Measurements from ENCODE around the gene IL1B. TPM values are rescaled to one million over a fixed set of nuclear protein-coding genes. Genes with fewer than 3 reads are reported as not detected.

Gene IL1B
- total RNA-seq, 1 donor = 2.4 TPM

DNA sequence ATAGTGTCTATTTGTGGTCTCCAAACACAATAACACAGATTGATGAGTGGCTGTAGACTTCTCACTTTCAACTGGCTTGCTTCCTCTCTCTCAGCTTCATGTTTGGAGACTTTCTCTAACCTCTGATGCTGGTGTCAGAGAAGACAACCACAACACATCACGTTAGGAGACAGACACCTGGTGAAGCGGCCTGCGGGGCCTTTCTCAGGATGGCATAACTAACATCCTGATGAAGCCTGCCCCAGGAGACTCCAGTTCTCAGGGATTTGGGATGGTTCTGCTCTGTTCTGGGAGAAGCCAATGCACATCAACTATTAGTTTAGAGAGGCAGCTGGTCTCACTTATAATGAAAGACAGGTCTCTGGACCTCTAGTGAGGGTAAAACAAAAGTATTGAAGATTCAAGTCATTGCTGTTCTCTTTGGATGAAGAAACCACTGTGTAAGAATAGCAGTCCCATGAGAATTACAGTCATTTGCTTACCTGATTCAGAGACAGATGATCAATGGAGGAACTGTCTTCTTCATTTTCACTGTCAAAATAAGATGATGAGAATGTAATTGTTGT lies 54.3 kb downstream of the IL1B start:
- no peak overlapping the region for H3K4me3 ChIP-seq (ENCODE audit: low read depth, low read length)
- TF ChIP-seq CTCF (IDR thresholded peaks at IDR 0.05; ENCODE audit: insufficient read depth, low read length) = no peak
- no peak for DNase-seq (ENCODE audit: low read depth)

Other genes starting within 250 kb of the IL1B start
- gene SLC20A1, start 190.8 kb downstream of the IL1B start, total RNA-seq (ENCODE audit: low replicate concordance) = 127 and 134 TPM in 2 replicates
- not detected in 2 replicates for gene NT5DC4, start 115.8 kb downstream of the IL1B start, total RNA-seq (ENCODE audit: low replicate concordance)
- 2.7 and 26.4 TPM in 2 replicates for gene CKAP2L, start 72.2 kb downstream of the IL1B start, total RNA-seq (ENCODE audit: low replicate concordance)
- gene IL1A, start 52.3 kb downstream of the IL1B start, total RNA-seq (ENCODE audit: low replicate concordance) = 0.90 TPM in 1 of 2 replicates, not detected in the other
- not detected in 2 replicates for gene IL37, start 74.4 kb upstream of the IL1B start, total RNA-seq (ENCODE audit: low replicate concordance)
- gene IL36G, start 141.2 kb upstream of the IL1B start, total RNA-seq (ENCODE audit: low replicate concordance) = not detected in 2 replicates
- gene IL36A, start 168.7 kb upstream of the IL1B start, total RNA-seq (ENCODE audit: low replicate concordance) = 2.0 TPM in 1 of 2 replicates, not detected in the other
- not detected in 2 replicates for gene IL36B, start 216.1 kb upstream of the IL1B start, total RNA-seq (ENCODE audit: low replicate concordance)
- gene IL36RN, start 222.4 kb upstream of the IL1B start, total RNA-seq (ENCODE audit: low replicate concordance) = not detected in 2 replicates
- not detected in 2 replicates for gene IL1F10, start 231.2 kb upstream of the IL1B start, total RNA-seq (ENCODE audit: low replicate concordance)

Data from fibroblast of the aortic adventitia (primary cell).